Astrocyte of the spinal cord (primary cell): Measurements from ENCODE around the gene AMBP.

Source experiments
- DNase-seq: peaks from one replicate; pipeline ENCODE4 v3.0.0; 2011; ENCODE audit warnings: low read depth, low spot score
- H3K4me3 ChIP-seq: 2 replicates; pipeline ENCODE4 v1.5.1; 2011; ENCODE audit warnings: low read depth, mild to moderate bottlenecking, low read length, moderate library complexity
- in situ Hi-C: cut with HindIII; loops from 2 replicates; pipeline ENCODE4 v1.10.0; 2017; ENCODE audit warnings: low sequenced_read_pairs
- TF ChIP-seq, protein P1 (sequence below): IDR thresholded peaks from 2 replicates; pipeline ENCODE4 v1.5.1; 2012; ENCODE audit warnings: low read depth, mild to moderate bottlenecking, low read length, inconsistent platforms

The AMBP gene

DNA sequence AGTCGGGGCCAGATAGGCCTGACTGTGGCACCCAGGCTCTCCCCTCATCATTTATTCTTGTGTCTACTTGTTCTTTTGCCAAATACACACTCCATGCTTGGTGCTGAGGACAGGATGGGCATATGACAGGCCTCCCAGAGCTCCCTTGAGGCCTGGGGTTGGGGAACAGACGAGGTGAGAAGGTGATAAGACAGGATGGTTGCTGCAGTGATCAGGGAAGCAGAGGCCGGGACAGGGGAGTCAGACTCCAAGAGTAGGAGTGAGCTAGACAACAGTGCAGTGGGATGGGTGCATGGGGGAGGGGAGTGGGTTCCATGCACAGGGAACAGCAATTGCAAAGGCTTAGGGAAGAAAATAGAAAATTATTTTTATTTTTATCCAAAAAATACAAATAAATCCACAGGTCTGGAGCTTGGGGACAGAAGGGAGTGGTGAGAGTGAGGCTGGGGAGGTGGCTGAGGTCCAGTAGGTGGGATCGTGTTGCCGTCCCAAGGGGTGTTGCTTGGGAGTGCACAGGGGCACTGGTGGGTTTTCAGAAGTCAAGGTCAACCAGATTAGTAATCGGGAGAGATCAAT lies 3.4 kb upstream of the AMBP start:
- H3K4me3 ChIP-seq, result no peak overlapping the region
- DNase-seq, result no peak
- in situ Hi-C loops, result no loop called here
- TF ChIP-seq, protein P1, sequence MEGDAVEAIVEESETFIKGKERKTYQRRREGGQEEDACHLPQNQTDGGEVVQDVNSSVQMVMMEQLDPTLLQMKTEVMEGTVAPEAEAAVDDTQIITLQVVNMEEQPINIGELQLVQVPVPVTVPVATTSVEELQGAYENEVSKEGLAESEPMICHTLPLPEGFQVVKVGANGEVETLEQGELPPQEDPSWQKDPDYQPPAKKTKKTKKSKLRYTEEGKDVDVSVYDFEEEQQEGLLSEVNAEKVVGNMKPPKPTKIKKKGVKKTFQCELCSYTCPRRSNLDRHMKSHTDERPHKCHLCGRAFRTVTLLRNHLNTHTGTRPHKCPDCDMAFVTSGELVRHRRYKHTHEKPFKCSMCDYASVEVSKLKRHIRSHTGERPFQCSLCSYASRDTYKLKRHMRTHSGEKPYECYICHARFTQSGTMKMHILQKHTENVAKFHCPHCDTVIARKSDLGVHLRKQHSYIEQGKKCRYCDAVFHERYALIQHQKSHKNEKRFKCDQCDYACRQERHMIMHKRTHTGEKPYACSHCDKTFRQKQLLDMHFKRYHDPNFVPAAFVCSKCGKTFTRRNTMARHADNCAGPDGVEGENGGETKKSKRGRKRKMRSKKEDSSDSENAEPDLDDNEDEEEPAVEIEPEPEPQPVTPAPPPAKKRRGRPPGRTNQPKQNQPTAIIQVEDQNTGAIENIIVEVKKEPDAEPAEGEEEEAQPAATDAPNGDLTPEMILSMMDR, result no peak

DNA sequence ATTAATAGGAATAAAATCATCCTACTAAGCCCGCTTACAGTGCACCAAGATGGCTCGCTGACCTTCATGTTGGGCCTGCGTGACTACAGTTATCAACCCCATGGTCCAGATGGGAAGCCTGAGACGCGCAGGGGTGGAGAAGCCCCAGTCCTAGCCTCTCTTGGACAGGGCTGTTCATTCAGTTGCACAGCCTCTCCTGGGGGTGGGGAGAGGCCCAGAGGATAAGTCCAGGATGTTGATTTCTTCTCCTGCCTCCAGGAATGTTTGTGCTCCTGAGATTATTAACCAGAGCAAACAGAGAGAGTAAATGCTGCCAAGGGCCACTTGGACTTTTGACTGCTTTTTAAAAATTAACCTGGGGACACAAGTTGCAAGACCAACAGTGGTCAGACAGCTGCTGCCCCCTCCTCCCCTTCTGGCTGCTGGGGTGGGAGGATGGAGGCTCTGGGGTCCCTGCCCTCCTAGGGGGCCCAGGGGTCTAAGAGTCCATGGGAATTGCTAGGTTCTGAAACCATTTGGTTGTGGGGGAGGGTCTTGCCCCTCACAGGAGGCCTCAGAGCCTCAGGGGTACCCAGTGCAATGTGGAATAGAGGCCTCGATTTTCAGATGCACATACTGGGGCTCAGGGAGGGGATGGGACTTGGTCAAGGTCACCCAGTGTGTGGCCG lies 2.8 kb upstream of the AMBP start:
- no peak for DNase-seq
- TF ChIP-seq, protein P1, result no peak
- in situ Hi-C loops, result no loop called here
- H3K4me3 ChIP-seq, result no peak overlapping the region

DNA sequence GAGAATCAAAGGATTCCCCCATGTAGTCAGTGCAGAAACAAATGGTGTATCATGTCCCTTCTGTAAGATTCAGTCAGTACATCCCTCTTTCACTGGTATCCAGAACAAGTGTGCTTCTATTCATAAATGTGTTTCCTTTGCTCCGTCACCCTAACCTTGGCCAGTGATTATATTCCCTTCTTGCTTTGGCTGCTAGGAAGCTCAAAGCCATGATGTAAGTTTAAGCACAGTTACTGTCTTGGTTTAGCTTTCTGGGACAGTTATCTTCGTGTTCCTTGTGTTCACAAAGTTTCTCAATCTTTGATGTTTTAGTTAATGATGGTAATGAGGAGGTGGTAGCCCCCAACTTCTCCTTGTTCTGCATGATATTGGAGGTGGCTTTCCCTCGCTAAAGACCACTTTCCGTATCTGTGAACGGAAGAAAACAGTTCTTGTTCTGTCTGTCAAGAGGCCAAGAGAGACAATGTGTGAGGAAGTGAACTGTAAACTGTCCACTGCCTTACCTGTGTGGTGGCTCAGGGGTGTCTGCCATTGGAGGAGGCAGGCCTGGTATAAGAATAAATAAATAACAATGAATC lies 2.2 kb upstream of the AMBP start:
- no peak overlapping the region for H3K4me3 ChIP-seq
- DNase-seq, result no peak
- in situ Hi-C loops, result no loop called here
- TF ChIP-seq, protein P1, result no peak

DNA sequence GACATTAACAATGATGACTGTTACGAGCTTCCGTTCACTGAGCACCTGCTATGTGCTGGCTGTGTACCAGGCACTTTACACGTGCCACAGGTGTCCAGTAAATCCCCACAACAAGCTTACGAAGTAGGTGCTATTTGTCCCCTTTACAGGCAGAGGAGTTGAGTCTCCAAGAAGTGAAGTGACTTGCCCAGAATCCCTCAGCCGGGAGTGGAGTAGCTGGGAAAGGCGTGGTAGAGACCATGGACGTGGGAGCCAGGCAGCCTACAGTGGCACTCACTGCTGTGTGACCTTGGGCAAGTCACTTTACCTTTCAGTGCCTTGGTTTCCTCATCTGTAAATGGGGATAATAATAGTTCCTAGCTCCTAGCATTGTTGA lies 669 bp upstream of the AMBP start:
- in situ Hi-C loops, result no loop called here
- no peak for DNase-seq
- TF ChIP-seq, protein P1, result no peak

DNA sequence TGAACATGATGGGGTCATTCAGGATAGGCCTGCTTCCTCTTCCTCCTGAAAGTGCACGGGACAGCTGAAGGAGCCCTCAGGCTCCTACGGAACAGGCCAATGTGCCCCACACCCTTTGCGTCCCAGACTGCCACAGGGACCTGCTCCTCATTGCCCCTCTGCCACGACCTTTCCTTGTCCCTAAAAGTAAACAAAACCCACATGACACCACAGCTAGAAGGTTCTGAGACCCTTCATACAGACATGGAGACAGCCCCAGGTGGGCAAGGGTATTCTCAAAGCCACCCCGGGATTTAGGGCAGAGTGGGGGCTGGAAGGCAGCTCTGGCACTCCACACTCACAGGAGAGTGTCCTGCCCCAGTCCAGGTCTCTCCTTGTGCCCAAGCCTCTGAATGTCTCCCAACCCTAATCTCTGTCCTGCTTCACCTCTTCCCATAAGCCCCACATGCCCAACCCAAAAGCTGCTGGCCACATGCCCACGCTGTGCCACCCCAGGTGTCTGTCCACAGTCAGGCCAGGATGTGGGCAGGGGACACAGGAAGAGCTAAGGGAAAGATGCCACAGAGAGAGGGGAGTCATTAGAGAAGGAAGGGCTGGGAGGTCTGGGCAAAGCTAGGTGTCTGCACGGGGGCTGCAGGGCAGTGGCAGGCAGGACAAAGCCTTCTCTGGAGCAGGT lies 800 bp downstream of the AMBP start:
- TF ChIP-seq, protein P1, result no peak
- no peak overlapping the region for H3K4me3 ChIP-seq
- DNase-seq, result no peak
- in situ Hi-C loops, result no loop called here

More for the DNA sequence above, 669 bp upstream of the AMBP start:
- H3K4me3 ChIP-seq, result no peak overlapping the region

DNA sequence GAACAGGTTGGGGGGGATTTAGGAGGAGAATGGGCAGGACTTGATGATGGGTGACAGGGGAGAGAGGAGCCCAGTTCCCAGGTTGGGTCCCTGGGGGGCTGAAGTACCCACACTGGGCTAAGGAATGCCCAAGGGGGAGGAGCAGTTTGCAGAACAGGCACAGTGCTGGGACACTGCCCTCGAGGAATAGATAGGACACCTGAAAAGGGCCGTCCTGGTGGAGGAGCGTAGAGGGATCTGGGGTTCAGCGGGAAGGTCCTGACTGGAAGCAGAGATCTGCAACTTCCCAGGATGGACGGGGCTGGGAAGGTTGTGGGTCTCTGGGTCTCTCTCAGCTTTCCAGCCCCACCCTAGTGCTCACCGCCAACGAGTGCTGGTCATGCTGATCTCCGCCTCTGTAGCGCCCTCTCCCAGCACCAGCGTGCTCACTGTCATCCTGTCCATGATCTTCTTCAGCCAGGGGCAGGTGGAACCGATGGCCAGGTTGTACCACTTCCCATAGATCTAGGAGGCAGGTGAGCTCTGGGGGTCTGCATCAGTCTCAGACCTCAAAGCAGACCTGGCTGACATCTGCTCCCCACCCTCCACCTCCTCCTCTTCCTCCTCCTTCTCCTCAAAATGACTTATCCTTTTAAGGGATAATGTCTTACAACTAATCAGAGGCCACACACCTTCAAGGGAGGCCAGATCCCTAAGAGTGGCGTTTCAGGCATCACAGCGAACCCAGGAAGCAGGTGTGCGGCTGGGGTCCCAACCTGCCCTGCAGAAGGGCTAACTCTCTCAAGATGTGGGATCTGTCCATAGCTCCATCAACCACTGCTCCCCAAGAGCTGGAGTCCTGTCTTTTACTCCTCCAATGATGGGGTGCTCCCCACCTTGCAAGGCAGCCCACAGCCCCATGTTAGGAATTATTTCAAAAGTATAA lies 1.6 kb downstream of the AMBP start:
- no peak overlapping the region for H3K4me3 ChIP-seq
- in situ Hi-C loops, result no loop called here
- TF ChIP-seq, protein P1, result no peak
- no peak for DNase-seq
